ENCODE results near the gene CLTB. TPM values are rescaled to one million over a fixed set of nuclear protein-coding genes. Genes with fewer than 3 reads are reported as not detected.
A peak's percentile ranks its signal among the peaks of the same experiment; 100 is the strongest.

The CLTB gene
- total and polyA plus RNA-seq, 2 donors (not counting 1 experiment from before 2014, with no cell fraction given), result 29.9 to 41.7 TPM

GRCh38 chr5:176388444-176389134, 27.8 kb downstream of the CLTB start, which contains the start of the genes HIGD2A and NOP16:
HIGD2A (plus strand) TSS chr5:176388751; CDS start chr5:176388820, 69 bp downstream.
NOP16 (minus strand) TSS chr5:176388598; CDS start chr5:176388539, 59 bp downstream.
- H3K27ac ChIP-seq (ENCODE audit: low read length in 2 of 2), result peak within 1 kb of the TSS; percentile 90 to 93
- H3K4me3 Mint-ChIP-seq, result peak within 1 kb of the TSS; percentile 100
- H3K9ac ChIP-seq (ENCODE audit: low read length), result peak within 1 kb of the TSS; percentile 96
- intact Hi-C loops (cut with micrococcal nuclease), result loop anchor here (1.0 to 10.0 kb wide), 10 partner anchors 16 to 619 kb away; partner anchors contain the start of genes ARL10, CLTB, FAF2 and KIAA1191
- ATAC-seq (ENCODE audit: low read depth), result peak; percentile 86
- no peaks in the 10 kb centered on the region for H3K27me3 ChIP-seq (replicated peaks in 1 of 4; ENCODE audit: control extremely low read depth in 1 of 4, control insufficient read depth in 3 of 4, insufficient read depth in 4 of 4, low read length in 3 of 4)
- CTCF ChIA-PET, result interaction anchor here (1.1 to 1.5 kb wide), 4 partner anchors 23 to 155 kb away, joined by 3 to 4 read pairs (median 4); partner anchors contain the start of gene ARL10
- WGBS (ENCODE audit: insufficient coverage), result under 1% methylated on average over 39 of the region's 47 CpGs
- H3K4me3 ChIP-seq (ENCODE audit: control extremely low read depth in 1 of 5, extremely low read depth in 1 of 5, insufficient read depth in 1 of 5, low read depth in 2 of 5, low read length in 4 of 5), result peak within 1 kb of the TSS; percentile 69 to 98 (median 93)
- peaks cover 19 to 29% of the 10 kb centered on the region in 2 donors for H3K4me1 ChIP-seq (ENCODE audit: control insufficient read depth in 2 of 2, insufficient read depth in 2 of 2, low read length in 2 of 2)
- H3K36me3 ChIP-seq (replicated peaks in 1 of 2; ENCODE audit: control extremely low read depth in 1 of 2, control insufficient read depth in 1 of 2, extremely low read depth in 1 of 2, insufficient read depth in 2 of 2, low read length in 1 of 2), result peaks cover 0 to 37% of the 10 kb centered on the region in 2 experiments
- no peaks in the 10 kb centered on the region for H3K9me3 ChIP-seq (ENCODE audit: control extremely low read depth in 1 of 3, control insufficient read depth in 2 of 3, insufficient read depth in 1 of 3, low read length in 2 of 3)
- peak; percentile 99 for DNase-seq
- H2AFZ ChIP-seq (ENCODE audit: insufficient read depth, low read depth, low read length, poor library complexity, severe bottlenecking), result peak within 1 kb of the TSS; percentile 96
- H3K79me2 ChIP-seq (ENCODE audit: control insufficient read depth, insufficient read depth, low read length), result peaks cover 45% of the 10 kb centered on the region
- H3K4me1 Mint-ChIP-seq, result peaks cover 26% of the 10 kb centered on the region
- H3K27me3 Mint-ChIP-seq, result no peaks in the 10 kb centered on the region
- POLR2A ChIA-PET, result interaction anchor here (0.6 to 2.2 kb wide), 6 partner anchors 20 to 149 kb away, joined by 3 to 16 read pairs (median 6); partner anchors contain the start of genes CLTB, FAF2, KIAA1191 and RNF44
- no peaks in the 10 kb centered on the region for H3K9me3 Mint-ChIP-seq (ENCODE audit: insufficient read depth)
- peak within 1 kb of the TSS; percentile 89 for H3K4me2 ChIP-seq (replicated peaks; ENCODE audit: low read depth, low read length, poor library complexity, severe bottlenecking)
- H4K20me1 ChIP-seq (ENCODE audit: control insufficient read depth, insufficient read depth, low read length, poor library complexity, severe bottlenecking), result peaks cover 9% of the 10 kb centered on the region
- TF ChIP-seq CTCF (IDR thresholded peaks at IDR 0.05) (no peak), EZH2 (IDR thresholded peaks at IDR 0.05; ENCODE audit: borderline replicate concordance, insufficient read depth, low read depth, low read length, poor library complexity, severe bottlenecking) (no peak)
- H3K27ac Mint-ChIP-seq, result peak within 1 kb of the TSS; percentile 100

All from B cell (primary cell).